GM23338 (cell line): Measurements from ENCODE around the gene FBXL17. TPM values are rescaled to one million over a fixed set of nuclear protein-coding genes. Genes with fewer than 3 reads are reported as not detected.
A peak's percentile ranks its signal among the peaks of the same experiment; 100 is the strongest.

Source experiments
- ATAC-seq: fragments of 200-7000 bp; cut with Tn5 transposase; 3 replicates; pipeline ENCODE4 v1.9.1; 2020
- DNase-seq: peaks from one replicate; pipeline ENCODE4 v3.0.0-alpha.2; 2015; ENCODE audit warnings: low spot score
- H2AFZ ChIP-seq: fragments of 200-600 bp; sonication (generic); 2 replicates; pipeline ENCODE4 v1.8.0; 2016; ENCODE audit warnings: antibody characterized with exemption, mild to moderate bottlenecking, moderate library complexity
- H3F3A ChIP-seq: fragments of 200-600 bp; sonication (generic); replicated peaks from 2 replicates; pipeline ENCODE4 v1.8.0; 2017; ENCODE audit warnings: antibody characterized with exemption, mixed run types, low read depth
- H3K27ac ChIP-seq: fragments of 200-600 bp; sonication (generic); 2 replicates; pipeline ENCODE4 v1.6.1; 2016; ENCODE audit warnings: low read depth
- H3K27me3 ChIP-seq: fragments of 200-600 bp; sonication (generic); 2 replicates; pipeline ENCODE4 v1.8.0; 2016; ENCODE audit warnings: mild to moderate bottlenecking, mixed run types, moderate library complexity; ENCODE audit not compliant: insufficient read depth
- H3K36me3 ChIP-seq: fragments of 200-600 bp; sonication (generic); 2 replicates; pipeline ENCODE4 v1.8.0; 2016; ENCODE audit warnings: mild to moderate bottlenecking; ENCODE audit not compliant: insufficient read depth
- H3K4me1 ChIP-seq: fragments of 200-600 bp; sonication (generic); 2 replicates; pipeline ENCODE4 v1.8.0; 2016; ENCODE audit warnings: mild to moderate bottlenecking, moderate library complexity; ENCODE audit not compliant: insufficient read depth
- H3K4me2 ChIP-seq: fragments of 200-600 bp; sonication (generic); 2 replicates; pipeline ENCODE4 v1.7.1; 2017; ENCODE audit warnings: mixed run types
- H3K4me3 ChIP-seq: fragments of 200-600 bp; sonication (generic); 2 replicates; pipeline ENCODE4 v1.6.1; 2016; ENCODE audit warnings: mixed run types
- H3K79me2 ChIP-seq: fragments of 200-600 bp; sonication (generic); replicated peaks from 2 replicates; pipeline ENCODE4 v1.8.0; 2017; ENCODE audit warnings: mild to moderate bottlenecking; ENCODE audit not compliant: insufficient read depth
- H3K9me2 ChIP-seq: fragments of 200-600 bp; sonication (generic); 2 replicates; pipeline ENCODE4 v1.8.0; 2017; ENCODE audit not compliant: insufficient read depth
- H4K20me1 ChIP-seq: fragments of 200-600 bp; sonication (generic); replicated peaks from 2 replicates; pipeline ENCODE4 v1.8.0; 2017; ENCODE audit warnings: mild to moderate bottlenecking; ENCODE audit not compliant: insufficient read depth
- H3K27ac Mint-ChIP-seq: 2 replicates; pipeline ENCODE4 v1.8.0; 2020; ENCODE audit warnings: inconsistent platforms, mild to moderate bottlenecking, moderate library complexity, mixed read lengths
- H3K27me3 Mint-ChIP-seq: 3 replicates; pipeline ENCODE4 v1.8.0; 2022; ENCODE audit warnings: low read depth, mild to moderate bottlenecking, moderate library complexity, mixed read lengths, inconsistent platforms; ENCODE audit not compliant: insufficient read depth, poor library complexity
- H3K36me3 Mint-ChIP-seq: 3 replicates; pipeline ENCODE4 v1.8.0; 2021; ENCODE audit warnings: low read depth, mild to moderate bottlenecking, inconsistent platforms, moderate library complexity, mixed read lengths
- H3K4me1 Mint-ChIP-seq: 3 replicates; pipeline ENCODE4 v1.8.0; 2020; ENCODE audit warnings: mild to moderate bottlenecking, inconsistent platforms, mixed read lengths
- H3K4me3 Mint-ChIP-seq: 3 replicates; pipeline ENCODE4 v1.8.0; 2021; ENCODE audit warnings: moderate library complexity, mild to moderate bottlenecking, inconsistent platforms, mixed read lengths
- H3K9me3 Mint-ChIP-seq: 3 replicates; pipeline ENCODE4 v1.8.0; 2020; ENCODE audit warnings: moderate library complexity, mild to moderate bottlenecking, inconsistent platforms, mixed read lengths
- CREB1 ChIP-seq: fragments of 250-450 bp; sonication (Bioruptor Pico); IDR thresholded peaks from 2 replicates; pipeline ENCODE4 v1.5.0; 2020; ENCODE audit warnings: low read depth, mild to moderate bottlenecking, moderate library complexity
- EZH2 ChIP-seq: fragments of 200-600 bp; sonication (generic); IDR thresholded peaks from one replicate; pipeline ENCODE4 v1.8.0; 2017; ENCODE audit warnings: antibody characterized with exemption, mild to moderate bottlenecking, low read depth; ENCODE audit not compliant: unreplicated experiment
- EZH2phosphoT487 ChIP-seq: fragments of 200-600 bp; sonication (generic); IDR thresholded peaks from one replicate; pipeline ENCODE4 v1.8.1; 2018; ENCODE audit warnings: antibody characterized with exemption; ENCODE audit not compliant: unreplicated experiment
- JUNB ChIP-seq: IDR thresholded peaks from one replicate; pipeline ENCODE4 v1.6.1; 2016; ENCODE audit warnings: antibody characterized with exemption; ENCODE audit not compliant: unreplicated experiment
- NANOG ChIP-seq: IDR thresholded peaks from 2 replicates; pipeline ENCODE4 v1.6.1; 2016; ENCODE audit warnings: antibody characterized with exemption, borderline replicate concordance
- POLR2AphosphoS5 ChIP-seq: IDR thresholded peaks from 2 replicates; pipeline ENCODE4 v1.6.1; 2016; ENCODE audit warnings: antibody characterized with exemption, low read depth
- REST ChIP-seq: IDR thresholded peaks from one replicate; pipeline ENCODE4 v1.6.1; 2018; ENCODE audit warnings: antibody characterized with exemption; ENCODE audit not compliant: unreplicated experiment
- STAT1 ChIP-seq: IDR thresholded peaks from one replicate; pipeline ENCODE4 v1.6.1; 2016; ENCODE audit warnings: antibody characterized with exemption; ENCODE audit not compliant: unreplicated experiment
- ZNF114 ChIP-seq: fragments of 250-450 bp; sonication (Bioruptor Pico); IDR thresholded peaks from 2 replicates; pipeline ENCODE4 v1.5.0; 2020; ENCODE audit warnings: mild to moderate bottlenecking, moderate library complexity
- ZNF331 ChIP-seq: fragments of 250-450 bp; sonication (Bioruptor Pico); IDR thresholded peaks from 2 replicates; pipeline ENCODE4 v1.5.0; 2020; ENCODE audit warnings: low read depth, mild to moderate bottlenecking, moderate library complexity
- ZNF462 ChIP-seq: fragments of 250-450 bp; sonication (Bioruptor Pico); IDR thresholded peaks from 2 replicates; pipeline ENCODE4 v1.5.0; 2020; ENCODE audit warnings: mild to moderate bottlenecking, moderate library complexity
- polyA plus RNA-seq: library from polyadenylated mRNA; unstranded; fragments of >200 nt; fragmentation: Nextera tagmentation; extraction: Ambion mirVana; gene quantifications from 2 replicates; pipeline ENCODE4 v1.2.1, GENCODE V29; 2016
- total RNA-seq: library from RNA; depleted of rRNA; stranded (reverse); fragments of >200 nt; shearing (Covaris generic); gene quantifications from 2 replicates; pipeline ENCODE4 v1.2.3, GENCODE V29; 2014
- TF ChIP-seq, protein P1 (sequence below): IDR thresholded peaks from 2 replicates; pipeline ENCODE4 v1.6.1; 2016; ENCODE audit warnings: antibody characterized with exemption
- TF ChIP-seq, protein P2 (sequence below), 2 experiments: fragments of 200-600 bp in 1 of 2; sonication (generic) in 1 of 2; conservative IDR thresholded peaks; 2 replicates each; pipeline versions ENCODE4 v1.5.1 to v1.6.1; 2016 to 2017; ENCODE audit warnings: antibody characterized with exemption in 2 of 2, low read depth in 2 of 2, mild to moderate bottlenecking in 2 of 2, moderate library complexity in 1 of 2

FBXL17 gene
- total and polyA plus RNA-seq, 2 experiments from 2014 or later, result 2.0 to 2.7 TPM

DNA sequence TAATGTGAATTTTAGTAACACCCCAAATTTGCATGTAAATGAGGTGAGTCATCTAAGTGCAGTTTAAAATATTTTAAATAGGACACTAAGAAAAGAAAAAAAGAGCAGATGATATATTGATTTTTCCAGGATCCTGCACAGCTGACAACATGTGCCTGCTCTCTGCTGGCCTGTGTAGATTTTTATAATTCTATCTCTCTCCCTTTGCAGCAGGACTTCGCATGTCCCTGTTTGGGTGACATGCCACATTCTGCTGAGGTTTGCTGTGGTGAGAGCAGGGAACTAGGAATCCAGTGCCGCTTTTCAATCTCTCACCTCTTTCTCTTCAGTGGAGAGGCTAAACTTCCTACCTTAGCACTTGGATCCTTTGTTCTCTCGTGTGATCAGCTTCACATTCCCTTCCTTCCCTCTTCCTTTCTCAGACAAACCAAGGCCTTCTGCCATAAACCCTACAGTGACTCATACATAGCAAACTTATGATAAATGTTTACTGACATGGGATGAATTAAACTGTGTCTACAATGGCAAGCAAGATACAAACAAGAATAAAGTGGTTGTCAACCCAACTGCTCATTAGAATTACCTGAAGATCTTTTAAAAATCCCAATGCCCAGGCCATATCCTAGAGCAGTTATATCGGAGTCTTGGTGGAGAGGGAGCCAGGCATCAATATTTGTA is 512.3 kb downstream of the FBXL17 start:
- no peak for DNase-seq
- no peak overlapping the region for H3K4me2 ChIP-seq

More for the DNA sequence above, 512.3 kb downstream of the FBXL17 start:
- Histone ChIP-seq H3K36me3 (no peaks in the 10 kb centered on the region), H3K4me3 (no peak overlapping the region), H3K79me2 (no peaks in the 10 kb centered on the region), H4K20me1 (no peaks in the 10 kb centered on the region), H3K9me2 (no peaks in the 10 kb centered on the region; the same call in 1 of the 2 replicates), H2AFZ (peak overlapping the region; percentile 44), H3K27me3 (no peaks in the 10 kb centered on the region), H3K4me1 (peaks cover 15% of the 10 kb centered on the region), H3F3A (no peaks in the 10 kb centered on the region), H3K27ac (no peak overlapping the region)
- TF ChIP-seq EZH2 (no peak), ZNF114 (CRISPR knock-in tag) (no peak), POLR2AphosphoS5 (no peak), STAT1 (no peak), CREB1 (CRISPR knock-in tag) (no peak), REST (no peak), ZNF331 (CRISPR knock-in tag) (no peak), JUNB (no peak), EZH2phosphoT487 (no peak), ZNF462 (CRISPR knock-in tag) (no peak), NANOG (no peak)
- TF ChIP-seq, protein P1, sequence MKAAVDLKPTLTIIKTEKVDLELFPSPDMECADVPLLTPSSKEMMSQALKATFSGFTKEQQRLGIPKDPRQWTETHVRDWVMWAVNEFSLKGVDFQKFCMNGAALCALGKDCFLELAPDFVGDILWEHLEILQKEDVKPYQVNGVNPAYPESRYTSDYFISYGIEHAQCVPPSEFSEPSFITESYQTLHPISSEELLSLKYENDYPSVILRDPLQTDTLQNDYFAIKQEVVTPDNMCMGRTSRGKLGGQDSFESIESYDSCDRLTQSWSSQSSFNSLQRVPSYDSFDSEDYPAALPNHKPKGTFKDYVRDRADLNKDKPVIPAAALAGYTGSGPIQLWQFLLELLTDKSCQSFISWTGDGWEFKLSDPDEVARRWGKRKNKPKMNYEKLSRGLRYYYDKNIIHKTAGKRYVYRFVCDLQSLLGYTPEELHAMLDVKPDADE, result no peak
- TF ChIP-seq, protein P2, sequence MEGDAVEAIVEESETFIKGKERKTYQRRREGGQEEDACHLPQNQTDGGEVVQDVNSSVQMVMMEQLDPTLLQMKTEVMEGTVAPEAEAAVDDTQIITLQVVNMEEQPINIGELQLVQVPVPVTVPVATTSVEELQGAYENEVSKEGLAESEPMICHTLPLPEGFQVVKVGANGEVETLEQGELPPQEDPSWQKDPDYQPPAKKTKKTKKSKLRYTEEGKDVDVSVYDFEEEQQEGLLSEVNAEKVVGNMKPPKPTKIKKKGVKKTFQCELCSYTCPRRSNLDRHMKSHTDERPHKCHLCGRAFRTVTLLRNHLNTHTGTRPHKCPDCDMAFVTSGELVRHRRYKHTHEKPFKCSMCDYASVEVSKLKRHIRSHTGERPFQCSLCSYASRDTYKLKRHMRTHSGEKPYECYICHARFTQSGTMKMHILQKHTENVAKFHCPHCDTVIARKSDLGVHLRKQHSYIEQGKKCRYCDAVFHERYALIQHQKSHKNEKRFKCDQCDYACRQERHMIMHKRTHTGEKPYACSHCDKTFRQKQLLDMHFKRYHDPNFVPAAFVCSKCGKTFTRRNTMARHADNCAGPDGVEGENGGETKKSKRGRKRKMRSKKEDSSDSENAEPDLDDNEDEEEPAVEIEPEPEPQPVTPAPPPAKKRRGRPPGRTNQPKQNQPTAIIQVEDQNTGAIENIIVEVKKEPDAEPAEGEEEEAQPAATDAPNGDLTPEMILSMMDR (conservative IDR thresholded peaks at IDR 0.05; ENCODE audit: low read depth in 2 of 2), result no peak
- no peak for ATAC-seq
- Mint-ChIP-seq H3K4me3 (no peak overlapping the region), H3K4me1 (peaks cover 36% of the 10 kb centered on the region), H3K27me3 (peaks cover under 1% of the 10 kb centered on the region), H3K27ac (no peak overlapping the region), H3K9me3 (no peaks in the 10 kb centered on the region), H3K36me3 (no peaks in the 10 kb centered on the region)
